SK-N-SH (cell line): ENCODE data around the gene MALRD1.

Experiments
- EP300 ChIP-seq, 2 experiments: IDR thresholded peaks; 2 replicates each; pipeline versions ENCODE4 v1.4.0 to v1.6.1; 2012; ENCODE audit warnings: borderline replicate concordance in 1 of 2, low read depth in 1 of 2, low read length in 1 of 2
- EZH2phosphoT487 ChIP-seq: fragments of 200-600 bp; sonication (generic); IDR thresholded peaks from 2 replicates; pipeline ENCODE4 v1.6.1; 2017; ENCODE audit warnings: low read depth, mixed run types, mild to moderate bottlenecking, antibody characterized with exemption, moderate library complexity, borderline replicate concordance
- GATA2 ChIP-seq: sonication (generic); formaldehyde crosslinking; IDR thresholded peaks from 2 replicates; pipeline ENCODE4 v1.5.0; 2020; ENCODE audit warnings: mild to moderate bottlenecking, missing genetic modification reagents
- NRF1 ChIP-seq: IDR thresholded peaks from 2 replicates; pipeline ENCODE4 v1.6.1; 2012; ENCODE audit warnings: low read depth, mild to moderate bottlenecking, low read length
- POLR2AphosphoS5 ChIP-seq: IDR thresholded peaks from 2 replicates; pipeline ENCODE4 v1.6.1; 2012; ENCODE audit warnings: low read depth, low read length
- RAD21 ChIP-seq: IDR thresholded peaks from 2 replicates; pipeline ENCODE4 v1.6.1; 2012; ENCODE audit warnings: mild to moderate bottlenecking, low read length
- TAF1 ChIP-seq: IDR thresholded peaks from 2 replicates; pipeline ENCODE4 v1.6.1; 2012; ENCODE audit warnings: low read depth, mild to moderate bottlenecking, low read length, moderate library complexity, borderline replicate concordance
- TEAD4 ChIP-seq: IDR thresholded peaks from 2 replicates; pipeline ENCODE4 v1.4.0; 2012; ENCODE audit warnings: mild to moderate bottlenecking, borderline replicate concordance; ENCODE audit not compliant: insufficient read depth
- TF ChIP-seq, protein P1 (sequence below): fragments of 200-600 bp; sonication (generic); IDR thresholded peaks from 2 replicates; pipeline ENCODE4 v1.6.1; 2017; ENCODE audit warnings: antibody characterized with exemption, mild to moderate bottlenecking, moderate library complexity
- TF ChIP-seq, protein P2 (sequence below): IDR thresholded peaks from 2 replicates; pipeline ENCODE4; 2012
- TF ChIP-seq, protein P3 (sequence below): fragments of 150-350 bp; IDR thresholded peaks from 2 replicates; pipeline ENCODE4 v1.6.1; 2016; ENCODE audit warnings: mild to moderate bottlenecking, low read depth, low read length

DNA sequence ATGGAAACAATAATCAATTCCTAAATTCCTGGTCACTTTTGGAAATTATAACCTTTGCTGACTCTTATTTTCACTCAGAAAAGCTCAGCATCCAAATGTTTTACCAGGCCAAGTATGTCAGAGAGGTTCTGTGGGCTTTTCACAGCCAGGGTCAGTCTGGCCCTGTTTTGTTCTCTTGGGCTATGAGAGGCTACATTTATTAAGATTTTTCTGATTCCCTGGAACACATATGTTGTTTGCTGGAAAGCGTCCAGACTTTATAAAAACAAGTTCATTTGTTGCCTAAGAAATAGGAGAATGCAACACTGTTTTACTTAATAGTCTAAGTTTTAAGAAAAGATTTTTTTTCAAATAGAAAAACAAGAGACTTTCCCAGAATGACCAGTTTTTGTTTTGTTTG is 529.2 kb downstream of the MALRD1 start:
- TF ChIP-seq, protein P1, sequence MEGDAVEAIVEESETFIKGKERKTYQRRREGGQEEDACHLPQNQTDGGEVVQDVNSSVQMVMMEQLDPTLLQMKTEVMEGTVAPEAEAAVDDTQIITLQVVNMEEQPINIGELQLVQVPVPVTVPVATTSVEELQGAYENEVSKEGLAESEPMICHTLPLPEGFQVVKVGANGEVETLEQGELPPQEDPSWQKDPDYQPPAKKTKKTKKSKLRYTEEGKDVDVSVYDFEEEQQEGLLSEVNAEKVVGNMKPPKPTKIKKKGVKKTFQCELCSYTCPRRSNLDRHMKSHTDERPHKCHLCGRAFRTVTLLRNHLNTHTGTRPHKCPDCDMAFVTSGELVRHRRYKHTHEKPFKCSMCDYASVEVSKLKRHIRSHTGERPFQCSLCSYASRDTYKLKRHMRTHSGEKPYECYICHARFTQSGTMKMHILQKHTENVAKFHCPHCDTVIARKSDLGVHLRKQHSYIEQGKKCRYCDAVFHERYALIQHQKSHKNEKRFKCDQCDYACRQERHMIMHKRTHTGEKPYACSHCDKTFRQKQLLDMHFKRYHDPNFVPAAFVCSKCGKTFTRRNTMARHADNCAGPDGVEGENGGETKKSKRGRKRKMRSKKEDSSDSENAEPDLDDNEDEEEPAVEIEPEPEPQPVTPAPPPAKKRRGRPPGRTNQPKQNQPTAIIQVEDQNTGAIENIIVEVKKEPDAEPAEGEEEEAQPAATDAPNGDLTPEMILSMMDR: no peak
- no peak for TF ChIP-seq RAD21
- TF ChIP-seq, protein P2, sequence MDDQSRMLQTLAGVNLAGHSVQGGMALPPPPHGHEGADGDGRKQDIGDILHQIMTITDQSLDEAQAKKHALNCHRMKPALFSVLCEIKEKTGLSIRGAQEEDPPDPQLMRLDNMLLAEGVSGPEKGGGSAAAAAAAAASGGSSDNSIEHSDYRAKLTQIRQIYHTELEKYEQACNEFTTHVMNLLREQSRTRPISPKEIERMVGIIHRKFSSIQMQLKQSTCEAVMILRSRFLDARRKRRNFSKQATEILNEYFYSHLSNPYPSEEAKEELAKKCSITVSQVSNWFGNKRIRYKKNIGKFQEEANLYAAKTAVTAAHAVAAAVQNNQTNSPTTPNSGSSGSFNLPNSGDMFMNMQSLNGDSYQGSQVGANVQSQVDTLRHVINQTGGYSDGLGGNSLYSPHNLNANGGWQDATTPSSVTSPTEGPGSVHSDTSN: no peak
- TF ChIP-seq NRF1: no peak
- TF ChIP-seq EP300 (IDR thresholded peaks at IDR 0.05; ENCODE audit: borderline replicate concordance in 1 of 2, low read depth in 1 of 2, low read length in 1 of 2): no peak
- no peak for TF ChIP-seq TAF1
- no peak for TF ChIP-seq GATA2 (CRISPR knock-in tag)
- TF ChIP-seq EZH2phosphoT487: no peak
- no peak for TF ChIP-seq POLR2AphosphoS5
- TF ChIP-seq TEAD4: no peak
- TF ChIP-seq, protein P3, sequence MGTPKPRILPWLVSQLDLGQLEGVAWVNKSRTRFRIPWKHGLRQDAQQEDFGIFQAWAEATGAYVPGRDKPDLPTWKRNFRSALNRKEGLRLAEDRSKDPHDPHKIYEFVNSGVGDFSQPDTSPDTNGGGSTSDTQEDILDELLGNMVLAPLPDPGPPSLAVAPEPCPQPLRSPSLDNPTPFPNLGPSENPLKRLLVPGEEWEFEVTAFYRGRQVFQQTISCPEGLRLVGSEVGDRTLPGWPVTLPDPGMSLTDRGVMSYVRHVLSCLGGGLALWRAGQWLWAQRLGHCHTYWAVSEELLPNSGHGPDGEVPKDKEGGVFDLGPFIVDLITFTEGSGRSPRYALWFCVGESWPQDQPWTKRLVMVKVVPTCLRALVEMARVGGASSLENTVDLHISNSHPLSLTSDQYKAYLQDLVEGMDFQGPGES: no peak
